Raji (cell line): Measurements from ENCODE around the gene ZAR1.

Experiments used
- POLR2A ChIP-seq: IDR thresholded peaks from 2 replicates; pipeline ENCODE4 v1.6.1; 2011; ENCODE audit warnings: low read depth, low read length, control low read depth; ENCODE audit not compliant: insufficient read depth

Gene ZAR1

GRCh38 chr4:48506716-48507115 is 16.7 kb downstream of the ZAR1 start:
- TF ChIP-seq POLR2A = no peak

DNA sequence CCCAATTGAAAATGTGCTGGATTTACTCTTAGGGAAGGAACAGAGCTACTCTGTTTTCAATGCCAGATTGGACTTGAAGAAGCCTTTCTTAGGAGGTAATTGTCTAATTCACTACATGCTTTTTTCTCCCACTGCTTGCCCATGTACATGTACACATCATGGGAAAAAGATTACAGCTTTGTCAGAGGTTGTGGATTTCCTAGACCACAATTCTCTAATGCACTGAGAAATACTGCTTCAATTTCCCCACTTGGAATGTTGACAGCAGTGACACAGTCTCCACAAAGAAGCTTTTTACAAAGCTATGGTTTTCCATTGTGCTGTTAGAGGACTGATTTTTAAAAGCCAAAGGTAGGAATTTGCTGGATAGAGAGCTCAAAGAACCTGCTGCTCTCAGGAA is 19.5 kb downstream of the ZAR1 start:
- TF ChIP-seq POLR2A = no peak

DNA sequence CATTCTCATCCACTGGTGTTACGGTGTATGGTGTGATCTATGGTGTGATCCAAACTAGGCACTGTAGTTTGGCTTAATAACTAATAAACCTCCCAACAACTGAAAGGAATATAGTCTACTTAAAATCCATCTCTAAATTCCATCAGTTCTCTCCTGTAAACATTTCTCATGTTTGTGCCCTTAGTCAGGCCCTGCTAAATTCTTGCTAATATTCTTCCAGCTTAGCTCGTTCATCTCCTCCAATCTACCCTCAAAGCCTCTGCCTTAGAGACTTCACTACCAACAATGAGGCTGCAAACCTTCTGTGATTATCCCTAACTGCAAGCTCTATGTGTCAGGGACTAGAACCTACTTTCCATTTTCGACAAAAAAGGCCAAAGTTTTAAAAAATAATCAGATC is 28.1 kb downstream of the ZAR1 start:
- TF ChIP-seq POLR2A = no peak

DNA sequence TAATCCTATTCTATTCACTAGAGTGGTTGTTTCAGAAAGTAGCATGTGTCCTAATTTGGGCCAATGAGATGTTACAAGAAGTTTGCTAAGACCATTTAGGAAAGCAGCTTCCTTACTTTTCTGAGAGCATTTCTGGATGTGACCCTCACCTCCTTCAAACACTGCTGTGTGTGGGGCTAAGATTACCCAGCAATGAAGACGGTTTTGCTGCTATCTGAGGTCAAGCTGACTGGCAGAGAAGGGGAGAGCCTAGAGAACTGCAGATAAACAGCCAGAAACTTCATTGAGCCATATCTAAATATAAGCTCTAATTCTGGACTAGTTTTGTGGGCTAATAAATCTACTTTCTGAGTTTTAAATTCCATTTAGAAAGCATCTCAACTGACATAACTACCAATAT is 36.4 kb downstream of the ZAR1 start:
- TF ChIP-seq POLR2A = no peak

DNA sequence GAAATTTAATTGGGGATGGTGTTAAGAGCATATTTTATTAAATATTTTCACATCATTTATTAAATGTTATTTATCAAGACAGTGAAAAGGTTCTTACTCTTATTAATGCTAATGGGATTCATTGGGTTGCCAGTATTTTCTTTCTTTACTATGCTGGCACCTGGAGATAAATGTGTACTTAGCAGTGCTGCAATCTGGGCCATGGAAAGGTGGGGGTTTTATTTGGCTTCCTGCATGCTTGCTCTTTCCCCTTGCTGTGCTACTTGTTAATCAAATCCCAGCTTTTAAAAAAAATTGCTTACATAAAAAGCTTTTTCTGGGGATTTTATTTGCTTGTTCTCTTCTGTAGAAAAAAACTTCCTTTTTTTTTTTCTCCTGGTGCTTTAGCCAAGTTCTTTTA is 48.3 kb downstream of the ZAR1 start:
- TF ChIP-seq POLR2A = no peak

- TF ChIP-seq POLR2A = no peak
Observed at GRCh38 chr4:48539597-48539996, 49.5 kb downstream of the ZAR1 start.

DNA sequence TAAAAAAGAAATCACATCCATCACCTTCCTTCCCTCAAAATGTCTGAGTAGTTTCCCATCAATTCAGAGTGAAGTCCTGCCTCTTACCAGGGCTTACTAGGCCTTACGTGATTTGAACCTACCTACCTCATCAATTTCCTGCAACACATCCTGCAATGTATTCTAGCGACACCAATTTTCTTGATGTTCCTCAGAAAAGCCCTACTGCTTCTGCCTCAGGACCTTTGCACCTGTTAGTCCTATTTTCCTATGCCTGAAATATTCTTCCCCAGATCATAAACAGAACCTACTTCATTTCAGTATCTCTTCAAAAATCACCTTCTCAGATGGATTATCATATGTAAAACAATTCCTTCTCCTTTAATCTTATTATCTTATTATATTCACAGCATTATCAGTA is 52.8 kb downstream of the ZAR1 start:
- no peak for TF ChIP-seq POLR2A

DNA sequence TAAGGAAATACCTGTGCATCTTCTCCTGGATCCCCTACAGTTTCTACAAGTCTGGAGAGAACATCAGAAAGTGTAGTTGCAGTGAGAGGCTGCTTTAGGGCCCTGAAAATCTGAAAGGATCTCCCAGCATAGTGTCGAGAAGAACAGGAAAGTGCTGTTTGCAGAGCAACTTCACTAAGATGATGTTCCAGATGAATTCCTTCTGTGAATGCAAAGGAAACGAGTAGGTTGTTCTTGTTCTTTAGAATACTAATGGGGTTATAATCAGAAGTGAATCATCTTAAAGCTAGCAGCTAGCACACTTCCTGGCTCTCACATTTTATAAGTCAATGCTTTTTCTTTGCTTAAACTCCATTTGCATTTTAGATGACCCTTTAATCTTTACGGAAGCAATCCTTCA is 53.7 kb downstream of the ZAR1 start:
- no peak for TF ChIP-seq POLR2A
